Pancreas (tissue), 10 donors: Measurements from ENCODE around the gene MCF2L2. TPM values are rescaled to one million over a fixed set of nuclear protein-coding genes. Genes with fewer than 3 reads are reported as not detected.
"Not testable (repeated sequence)": the region's sequence is repeated elsewhere in the genome, so short reads cannot be mapped to it uniquely, and the experiment has no call there.

Source experiments
- ATAC-seq, 4 donors: fragments of 200-7000 bp; cut with Tn5 transposase; one replicate each; pipeline versions ENCODE4 v1.8.0 to v1.9.1; 2020; ENCODE audit warnings: mild to moderate bottlenecking in 4 of 4, moderate library complexity in 4 of 4
- DNase-seq, 6 donors: peaks; one replicate each; pipeline ENCODE4 v3.0.0-alpha.2; 2020
- FAIRE-seq: peaks from 2 replicates; lab custom pipeline; 2012; peaks lifted over from hg19 to GRCh38; lab: Jason Lieb, UNC
- H3K27ac ChIP-seq, 4 donors: fragments of 200-600 bp; sonication (generic); 1 replicate in 3 of 4; 2 replicates in 1 of 4; pipeline versions ENCODE4 v1.5.0 to v1.8.0; 2020
- H3K27me3 ChIP-seq, 4 donors: fragments of 200-600 bp; one replicate each; pipeline ENCODE4 v1.8.0; 2021
- H3K36me3 ChIP-seq, 3 donors: fragments of 200-600 bp; sonication (generic) in 1 of 3; one replicate each; pipeline versions ENCODE4 v1.5.0 to v1.8.0; 2020 to 2021
- H3K4me1 ChIP-seq, 3 donors: fragments of 200-600 bp; one replicate each; pipeline ENCODE4 v1.8.0; 2021
- H3K4me3 ChIP-seq, 4 donors: fragments of 200-600 bp; sonication (generic) in 2 of 4; one replicate each; pipeline versions ENCODE4 v1.5.0 to v1.8.0; 2020 to 2021
- H3K9me3 ChIP-seq, 4 donors: fragments of 200-600 bp; one replicate each; pipeline ENCODE4 v1.8.0; 2021
- WGBS, 2 donors: extraction: QIAGEN DNeasy Blood & Tissue Kit; methylation state at CpG; one replicate each; pipeline ENCODE4 v1.1.7; 2013; 5-methylcytosine and 5-hydroxymethylcytosine counted together
- intact Hi-C, 3 donors: fragments of 100-400 bp; cut with DNase I; formaldehyde crosslinking; loops; one replicate each; pipeline versions ENCODE4 v1.11.1 to v1.14.2; 2022
- polyA plus RNA-seq, 2 donors: library from polyadenylated mRNA; stranded (reverse); fragments of 200-250 nt; gene quantifications; one replicate each; pipeline ENCODE4 v1.2.3, GENCODE V29; 2013
- total RNA-seq, 6 donors: library from RNA; stranded (reverse); fragmentation: NEBNext Ultra II Directional in 4 of 6; extraction: Animal tissue kit (Norgen Biotek cat#: 25700) in 4 of 6; gene quantifications; one replicate each; pipeline versions ENCODE4 v1.2.1 to v1.2.4, GENCODE V29; 2021 to 2023
- TF ChIP-seq, protein P1 (sequence below), 4 donors: fragments of 200-600 bp; sonication (generic) in 3 of 4; IDR thresholded peaks; one replicate each; pipeline versions ENCODE4 v1.5.0 to v1.8.0; 2021; ENCODE audit warnings: antibody characterized with exemption in 4 of 4
- donor health status: healthy with polysubstance abuse.
- donor health status: DM: no; HTN: no; CAD: no; lungs with moderate emphysema.
- donor health status: DM: no; HTN: no; CAD: no.
- donor health status: control.
- donor health status: control.
- donor health status: Bipolar disorder and iron deficiency.
- donor health status: DM: yes; HTN: yes; CAD: no.
- donor health status: DM: no; HTN: no; CAD: no.
- donor health status: DM: no; HTN: no; CAD: no.
- donor health status: DM: yes; HTN: yes; CAD: no.

The MCF2L2 gene
- total and polyA plus RNA-seq, 8 donors, result 0.54 to 2.0 (median 0.97) TPM

DNA sequence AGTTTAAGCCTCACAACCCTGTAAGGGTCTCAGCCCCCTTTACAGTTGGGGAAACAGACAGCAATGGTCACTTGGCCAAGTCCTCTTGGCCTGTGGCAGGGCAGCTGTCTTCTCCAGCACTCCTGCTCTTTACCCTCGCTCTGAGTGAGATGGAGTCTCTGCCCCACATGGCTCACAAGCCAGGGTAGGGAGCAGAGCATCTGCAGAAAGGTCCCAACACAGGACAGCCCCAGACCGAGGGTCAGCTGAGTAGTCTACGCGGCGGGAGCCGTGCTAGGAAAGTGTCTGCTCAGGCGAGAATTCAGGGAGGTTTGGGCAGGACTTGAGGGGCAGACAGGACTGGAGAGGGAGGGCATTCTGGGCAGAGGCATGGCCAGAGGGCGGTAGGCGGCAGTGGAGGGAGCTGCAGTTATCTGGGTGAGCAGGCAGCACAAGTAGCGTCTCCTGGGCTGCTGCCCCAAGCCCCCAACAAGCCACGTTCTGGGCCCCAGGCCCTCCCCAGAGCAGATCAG, 247.6 kb downstream of the MCF2L2 start:
- DNase-seq (peak in 1 of 6 donors; percentile 54), ATAC-seq (no peak), FAIRE-seq (no peak)
- Histone ChIP-seq H3K9me3 (no peaks in the 10 kb centered on the region), H3K27ac (no peak overlapping the region), H3K27me3 (peaks cover 0 to 19% (median 2%) of the 10 kb centered on the region in 4 donors), H3K36me3 (no peaks in the 10 kb centered on the region), H3K4me1 (peaks cover 3 to 10% (median 5%) of the 10 kb centered on the region in 3 donors), H3K4me3 (no peak overlapping the region)
- 86 to 88% methylated on average over 11 of the region's 11 CpGs for WGBS, 2 donors
- TF ChIP-seq, protein P1, sequence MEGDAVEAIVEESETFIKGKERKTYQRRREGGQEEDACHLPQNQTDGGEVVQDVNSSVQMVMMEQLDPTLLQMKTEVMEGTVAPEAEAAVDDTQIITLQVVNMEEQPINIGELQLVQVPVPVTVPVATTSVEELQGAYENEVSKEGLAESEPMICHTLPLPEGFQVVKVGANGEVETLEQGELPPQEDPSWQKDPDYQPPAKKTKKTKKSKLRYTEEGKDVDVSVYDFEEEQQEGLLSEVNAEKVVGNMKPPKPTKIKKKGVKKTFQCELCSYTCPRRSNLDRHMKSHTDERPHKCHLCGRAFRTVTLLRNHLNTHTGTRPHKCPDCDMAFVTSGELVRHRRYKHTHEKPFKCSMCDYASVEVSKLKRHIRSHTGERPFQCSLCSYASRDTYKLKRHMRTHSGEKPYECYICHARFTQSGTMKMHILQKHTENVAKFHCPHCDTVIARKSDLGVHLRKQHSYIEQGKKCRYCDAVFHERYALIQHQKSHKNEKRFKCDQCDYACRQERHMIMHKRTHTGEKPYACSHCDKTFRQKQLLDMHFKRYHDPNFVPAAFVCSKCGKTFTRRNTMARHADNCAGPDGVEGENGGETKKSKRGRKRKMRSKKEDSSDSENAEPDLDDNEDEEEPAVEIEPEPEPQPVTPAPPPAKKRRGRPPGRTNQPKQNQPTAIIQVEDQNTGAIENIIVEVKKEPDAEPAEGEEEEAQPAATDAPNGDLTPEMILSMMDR (IDR thresholded peaks at IDR 0.05), result no peak
- intact Hi-C loops, result loop anchor here (5.0 to 10.0 kb wide), 2 partner anchors 204 to 206 kb away; no protein-coding TSS in a partner anchor

DNA sequence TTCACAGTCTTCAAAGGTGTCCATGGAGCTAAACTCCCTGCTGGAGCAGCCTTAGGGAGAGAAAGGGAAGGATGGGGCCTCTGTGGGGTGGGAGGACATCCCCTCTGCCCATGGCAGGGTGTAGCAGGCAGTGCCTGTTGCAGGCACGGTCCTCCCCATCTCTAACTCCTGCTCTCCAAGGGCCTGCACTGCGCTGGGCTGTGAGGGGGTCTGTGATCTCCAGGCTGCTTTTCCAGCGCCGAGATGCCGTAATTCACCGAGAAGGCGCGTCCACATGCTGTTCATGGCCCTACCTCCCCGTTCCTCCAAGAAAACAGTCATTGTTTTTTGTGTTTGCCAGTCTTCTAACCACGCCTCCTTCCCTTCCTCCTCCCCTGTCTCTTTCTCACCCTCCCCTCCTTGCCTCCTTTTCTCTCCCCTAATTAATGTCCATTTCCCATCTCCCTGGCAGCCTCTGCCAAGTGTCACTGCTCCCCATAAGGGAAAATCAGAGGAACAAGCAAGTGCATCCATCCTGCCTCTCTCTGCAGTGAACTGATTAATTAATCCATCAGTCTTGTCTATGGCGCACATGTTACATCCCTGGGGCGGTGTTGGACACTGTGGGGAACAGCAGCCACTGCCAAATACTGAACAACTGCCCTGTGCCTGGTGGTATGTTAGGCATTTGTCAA, 248.2 kb downstream of the MCF2L2 start:
- no peak overlapping the region for H3K4me3 ChIP-seq
- peaks cover 3 to 6% (median 5%) of the 10 kb centered on the region in 3 donors for H3K4me1 ChIP-seq
- ATAC-seq (no peak), DNase-seq (no peak), FAIRE-seq (no peak)
- no peaks in the 10 kb centered on the region for H3K36me3 ChIP-seq
- H3K27me3 ChIP-seq, result peaks cover 0 to 19% (median 2%) of the 10 kb centered on the region in 4 donors
- H3K9me3 ChIP-seq, result no peaks in the 10 kb centered on the region
- no peak overlapping the region for H3K27ac ChIP-seq
- TF ChIP-seq, protein P1 (IDR thresholded peaks at IDR 0.05), result no peak
- intact Hi-C loops, result loop anchor here (5.0 to 10.0 kb wide), 2 partner anchors 205 to 207 kb away; no protein-coding TSS in a partner anchor
- WGBS, 2 donors, result 68% methylated on average over 12 of the region's 12 CpGs

DNA sequence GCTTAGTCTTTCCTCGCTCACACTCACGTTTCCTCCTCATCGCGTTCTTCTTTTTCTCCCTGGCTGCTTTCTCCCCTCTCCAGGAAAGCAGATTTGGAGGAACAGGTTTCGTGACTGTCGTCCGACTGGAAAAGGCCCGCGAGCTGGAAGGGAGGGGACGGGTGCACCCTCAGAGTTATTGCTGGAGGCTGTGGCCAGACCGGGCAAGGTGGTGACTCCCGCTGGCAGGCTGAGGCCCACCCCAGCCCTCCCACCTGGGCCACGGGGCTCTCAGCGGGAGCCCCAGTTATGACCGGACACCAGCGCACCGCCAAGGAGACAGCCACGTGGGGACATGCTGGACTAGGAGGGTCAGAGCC, 248.9 kb downstream of the MCF2L2 start:
- H3K9me3 ChIP-seq, H3K4me1 ChIP-seq, intact Hi-C loops, FAIRE-seq, H3K27ac ChIP-seq, H3K36me3 ChIP-seq: not testable (repeated sequence)
- 23 to 24% methylated on average over 18 of the region's 18 CpGs for WGBS, 2 donors
- Histone ChIP-seq H3K27me3 (peaks cover 0 to 19% (median 2%) of the 10 kb centered on the region in 4 donors), H3K4me3 (peak overlapping the region in 3 of 4 donors; percentile 46 to 62 (median 51))
- ATAC-seq (peak in 3 of 4 donors; percentile 7 to 27 (median 7)), DNase-seq (peak in 1 of 6 donors; percentile 49)

DNA sequence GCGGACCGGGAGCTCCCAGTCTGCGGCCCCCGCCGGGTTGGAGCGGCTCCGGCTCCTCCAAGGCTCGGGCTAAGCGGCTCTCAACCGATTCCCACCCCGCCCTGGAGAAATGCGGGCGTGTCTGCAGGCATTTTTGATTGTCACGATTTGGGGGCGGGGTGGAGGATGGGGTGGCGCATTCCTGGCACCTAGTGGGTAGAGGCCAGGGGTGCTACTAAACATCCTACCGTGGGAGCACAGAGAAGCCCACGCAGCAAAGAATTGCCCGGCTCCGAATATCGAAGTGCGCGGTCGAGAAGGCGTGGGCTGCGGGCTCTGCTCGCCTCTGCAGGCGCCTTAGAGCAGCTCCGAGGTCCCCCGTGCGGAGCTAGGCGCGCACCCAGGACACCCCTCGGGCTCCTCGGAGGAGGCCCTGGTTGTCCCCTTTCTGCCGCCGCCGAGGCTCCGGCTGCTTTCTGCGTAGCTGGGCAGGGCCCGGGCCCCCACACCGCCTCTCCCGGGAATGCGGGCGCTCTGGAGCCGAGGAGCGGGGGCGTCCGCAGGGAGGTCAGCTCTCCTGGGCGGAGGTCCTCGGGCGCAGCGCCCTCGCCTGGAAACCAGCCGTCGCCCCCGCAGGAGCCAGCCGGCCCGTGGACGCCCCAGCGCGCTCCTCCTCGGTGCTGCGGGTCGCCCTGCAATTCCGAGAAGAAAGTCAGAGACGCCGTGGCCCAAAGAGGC, 249.4 kb downstream of the MCF2L2 start:
- Histone ChIP-seq H3K4me1 (peaks cover 3 to 5% (median 3%) of the 10 kb centered on the region in 3 donors), H3K27ac (no peak overlapping the region), H3K36me3 (no peaks in the 10 kb centered on the region), H3K4me3 (peak overlapping the region; percentile 13 to 62 (median 48)), H3K9me3 (no peaks in the 10 kb centered on the region), H3K27me3 (peaks cover 0 to 19% (median 2%) of the 10 kb centered on the region in 4 donors)
- intact Hi-C loops, result no loop called here
- peak; percentile 16 to 80 (median 36) for DNase-seq
- TF ChIP-seq, protein P1 (IDR thresholded peaks at IDR 0.05), result no peak
- 2% methylated on average over 61 to 68 of the region's 68 CpGs for WGBS, 2 donors
- ATAC-seq, result peak; percentile 58 to 88 (median 74)
- no peak for FAIRE-seq

DNA sequence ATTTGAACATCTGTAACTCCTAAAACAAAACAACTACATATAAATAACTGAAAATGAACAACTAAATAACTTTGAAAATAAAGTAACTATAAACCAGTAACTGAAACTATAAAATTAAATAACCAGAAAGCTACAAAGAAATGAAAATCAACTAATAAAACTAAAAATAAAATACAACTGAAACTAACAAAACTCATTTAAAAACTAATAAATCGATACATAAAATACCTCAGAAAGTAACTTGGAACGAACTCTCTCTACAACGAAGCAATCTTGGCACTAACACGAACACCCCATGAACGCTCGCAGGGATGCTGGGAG, 249.9 kb downstream of the MCF2L2 start:
- 4 to 5% methylated on average over 6 of the region's 6 CpGs for WGBS, 2 donors
- Histone ChIP-seq H3K27me3 (peaks cover 0 to 19% (median 2%) of the 10 kb centered on the region in 4 donors), H3K36me3 (no peaks in the 10 kb centered on the region), H3K4me3 (peak overlapping the region; percentile 13 to 62 (median 48)), H3K9me3 (no peaks in the 10 kb centered on the region), H3K27ac (no peak overlapping the region), H3K4me1 (peaks cover 3 to 5% (median 3%) of the 10 kb centered on the region in 3 donors)
- DNase-seq (no peak), ATAC-seq (no peak), FAIRE-seq (peak; percentile 94)
- intact Hi-C loops, result no loop called here
- TF ChIP-seq, protein P1 (IDR thresholded peaks at IDR 0.05), result no peak
